HepG2 (cell line): ENCODE data around the gene GRB2. TPM values are rescaled to one million over a fixed set of nuclear protein-coding genes. Genes with fewer than 3 reads are reported as not detected.
A peak's percentile ranks its signal among the peaks of the same experiment; 100 is the strongest.

Source experiments
- ARHGAP35 ChIP-seq: sonication (generic); formaldehyde crosslinking; IDR thresholded peaks from 2 replicates; pipeline ENCODE4 v1.9.0; 2022; ENCODE audit warnings: mild to moderate bottlenecking, inconsistent platforms, moderate library complexity, missing genetic modification reagents, borderline replicate concordance
- CC2D1A ChIP-seq: sonication (generic); formaldehyde crosslinking; IDR thresholded peaks from 2 replicates; pipeline ENCODE4 v1.8.1; 2023; ENCODE audit warnings: mild to moderate bottlenecking, missing genetic modification reagents
- ETV5 ChIP-seq: IDR thresholded peaks from 2 replicates; pipeline ENCODE4 v1.6.1; 2018; ENCODE audit warnings: missing biosample characterization, missing genetic modification reagents, inconsistent platforms, borderline replicate concordance
- GABPB1 ChIP-seq: IDR thresholded peaks from 2 replicates; pipeline ENCODE4 v1.6.1; 2016; ENCODE audit warnings: mild to moderate bottlenecking, missing genetic modification reagents, moderate library complexity, missing compliant biosample characterization
- HDAC2 ChIP-seq: sonication (generic); formaldehyde crosslinking; IDR thresholded peaks from 2 replicates; pipeline ENCODE4 v1.4.0; 2020; ENCODE audit warnings: missing genetic modification reagents
- HOXD1 ChIP-seq: sonication (generic); formaldehyde crosslinking; IDR thresholded peaks from 2 replicates; pipeline ENCODE4 v1.5.0; 2020; ENCODE audit warnings: missing genetic modification reagents
- MAF1 ChIP-seq: sonication (generic); formaldehyde crosslinking; IDR thresholded peaks from 2 replicates; pipeline ENCODE4 v1.5.0; 2020; ENCODE audit warnings: missing genetic modification reagents, borderline replicate concordance
- NFE2 ChIP-seq: sonication (generic); formaldehyde crosslinking; IDR thresholded peaks from 2 replicates; pipeline ENCODE4 v1.4.0; 2020; ENCODE audit warnings: missing genetic modification reagents
- NFKB2 ChIP-seq: sonication (generic); formaldehyde crosslinking; IDR thresholded peaks from 2 replicates; pipeline ENCODE4 v1.4.0; 2020; ENCODE audit warnings: missing genetic modification reagents, borderline replicate concordance
- PAWR ChIP-seq: sonication (generic); formaldehyde crosslinking; IDR thresholded peaks from 2 replicates; pipeline ENCODE4 v1.4.0; 2020; ENCODE audit warnings: missing genetic modification reagents, mild to moderate bottlenecking, borderline replicate concordance
- POGZ ChIP-seq: sonication (generic); formaldehyde crosslinking; IDR thresholded peaks from 2 replicates; pipeline ENCODE4 v1.4.0; 2020; ENCODE audit warnings: mild to moderate bottlenecking, missing genetic modification reagents
- ZKSCAN1 ChIP-seq: fragments of 150-350 bp; IDR thresholded peaks from 2 replicates; pipeline ENCODE4 v1.6.1; 2014; ENCODE audit warnings: low read length
- ZNF557 ChIP-seq: sonication (generic); formaldehyde crosslinking; IDR thresholded peaks from 2 replicates; pipeline ENCODE4 v1.4.0; 2020; ENCODE audit warnings: missing genetic modification reagents
- polyA plus RNA-seq, 8 experiments: library from polyadenylated mRNA; depleted of rRNA in 3 of 8; stranded (reverse) in 7 of 8; unstranded in 1 of 8; fragments of >200 nt; fragmentation: Illumina TruSeq in 4 of 8; extraction: Trizol in 4 of 8; gene quantifications; 2 replicates each; pipeline versions ENCODE4 v1.2.1 to v1.2.3, GENCODE V29; 2011 to 2016; ENCODE audit warnings: low read depth in 4 of 8, missing spikeins in 1 of 8, mixed read lengths in 1 of 8; ENCODE audit not compliant: insufficient read depth in 1 of 8
- total RNA-seq, 5 experiments: library from RNA; depleted of rRNA; stranded (reverse); fragments of >200 nt; fragmentation: Illumina TruSeq; extraction: Trizol; gene quantifications; 2 replicates each; pipeline ENCODE4 v1.2.3, GENCODE V29; 2016; ENCODE audit warnings: low read depth in 1 of 5
- TF ChIP-seq, protein P1 (sequence below): sonication (generic); formaldehyde crosslinking; IDR thresholded peaks from 2 replicates; pipeline ENCODE4 v1.4.0; 2020; ENCODE audit warnings: missing genetic modification reagents, borderline replicate concordance
- TF ChIP-seq, protein P2 (sequence below): sonication (generic); formaldehyde crosslinking; IDR thresholded peaks from 2 replicates; pipeline ENCODE4 v1.5.1; 2020; ENCODE audit warnings: mild to moderate bottlenecking, missing genetic modification reagents, moderate library complexity
- TF ChIP-seq, protein P3 (sequence below): sonication (generic); formaldehyde crosslinking; IDR thresholded peaks from 2 replicates; pipeline ENCODE4 v1.5.0; 2020; ENCODE audit warnings: mild to moderate bottlenecking, missing genetic modification reagents
- TF ChIP-seq, protein P4 (sequence below): sonication (generic); formaldehyde crosslinking; IDR thresholded peaks from 2 replicates; pipeline ENCODE4 v1.4.0; 2020; ENCODE audit warnings: missing genetic modification reagents

The GRB2 gene
- total and polyA plus RNA-seq, 2 of the 13 experiments (the other 11 are each of a cell fraction or from before 2014, with no cell fraction given), result 84.6 to 92.3 TPM

DNA sequence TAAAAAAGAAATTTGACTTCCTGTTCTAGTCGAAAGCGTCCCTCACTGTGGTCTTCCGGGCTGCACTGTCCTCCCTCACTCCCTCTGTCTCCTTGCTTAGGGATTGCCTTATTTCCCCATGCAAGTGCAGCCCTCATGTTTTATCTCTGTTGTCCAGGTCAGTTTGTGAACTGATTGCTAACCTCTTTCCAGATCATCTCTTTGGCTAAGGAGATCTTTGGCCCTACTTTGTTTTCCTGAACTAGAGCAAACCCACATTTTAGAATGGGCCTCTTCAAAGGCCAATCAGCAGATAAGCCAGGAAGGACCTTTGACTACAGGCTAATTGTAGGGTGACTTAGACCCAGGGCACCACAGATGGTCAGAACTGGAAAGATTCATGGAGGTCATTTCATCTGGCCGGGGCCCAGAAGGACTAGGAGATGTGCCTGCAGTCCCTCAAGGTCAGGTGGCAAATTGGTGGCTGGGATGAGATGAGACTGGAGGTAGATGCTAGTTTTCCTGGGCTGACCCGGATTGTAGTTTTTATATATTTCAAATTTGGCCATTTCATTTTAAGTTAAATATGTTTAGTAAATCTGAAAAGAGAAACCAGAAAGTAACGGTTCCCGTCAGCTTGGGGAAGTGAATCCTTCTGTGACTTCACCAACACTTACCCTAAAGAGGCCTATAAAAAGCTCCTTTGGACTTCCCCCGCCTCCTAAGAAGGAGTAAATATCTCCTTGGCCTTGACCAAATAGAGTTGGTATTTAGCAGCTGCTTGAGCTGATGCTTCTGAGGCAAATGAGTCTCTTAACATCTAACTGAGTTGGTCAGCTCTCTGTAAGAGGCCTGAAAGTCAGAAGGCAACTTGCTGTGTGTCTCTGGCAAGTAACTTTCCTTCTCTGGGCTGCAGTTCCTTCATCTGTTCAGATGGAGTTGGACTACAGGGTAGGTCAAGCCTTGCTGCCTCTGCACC, 110.0 kb downstream of the GRB2 start (continued):
- no peak; the same call in 1 of the 2 replicates for TF ChIP-seq POGZ
- TF ChIP-seq, protein P1, sequence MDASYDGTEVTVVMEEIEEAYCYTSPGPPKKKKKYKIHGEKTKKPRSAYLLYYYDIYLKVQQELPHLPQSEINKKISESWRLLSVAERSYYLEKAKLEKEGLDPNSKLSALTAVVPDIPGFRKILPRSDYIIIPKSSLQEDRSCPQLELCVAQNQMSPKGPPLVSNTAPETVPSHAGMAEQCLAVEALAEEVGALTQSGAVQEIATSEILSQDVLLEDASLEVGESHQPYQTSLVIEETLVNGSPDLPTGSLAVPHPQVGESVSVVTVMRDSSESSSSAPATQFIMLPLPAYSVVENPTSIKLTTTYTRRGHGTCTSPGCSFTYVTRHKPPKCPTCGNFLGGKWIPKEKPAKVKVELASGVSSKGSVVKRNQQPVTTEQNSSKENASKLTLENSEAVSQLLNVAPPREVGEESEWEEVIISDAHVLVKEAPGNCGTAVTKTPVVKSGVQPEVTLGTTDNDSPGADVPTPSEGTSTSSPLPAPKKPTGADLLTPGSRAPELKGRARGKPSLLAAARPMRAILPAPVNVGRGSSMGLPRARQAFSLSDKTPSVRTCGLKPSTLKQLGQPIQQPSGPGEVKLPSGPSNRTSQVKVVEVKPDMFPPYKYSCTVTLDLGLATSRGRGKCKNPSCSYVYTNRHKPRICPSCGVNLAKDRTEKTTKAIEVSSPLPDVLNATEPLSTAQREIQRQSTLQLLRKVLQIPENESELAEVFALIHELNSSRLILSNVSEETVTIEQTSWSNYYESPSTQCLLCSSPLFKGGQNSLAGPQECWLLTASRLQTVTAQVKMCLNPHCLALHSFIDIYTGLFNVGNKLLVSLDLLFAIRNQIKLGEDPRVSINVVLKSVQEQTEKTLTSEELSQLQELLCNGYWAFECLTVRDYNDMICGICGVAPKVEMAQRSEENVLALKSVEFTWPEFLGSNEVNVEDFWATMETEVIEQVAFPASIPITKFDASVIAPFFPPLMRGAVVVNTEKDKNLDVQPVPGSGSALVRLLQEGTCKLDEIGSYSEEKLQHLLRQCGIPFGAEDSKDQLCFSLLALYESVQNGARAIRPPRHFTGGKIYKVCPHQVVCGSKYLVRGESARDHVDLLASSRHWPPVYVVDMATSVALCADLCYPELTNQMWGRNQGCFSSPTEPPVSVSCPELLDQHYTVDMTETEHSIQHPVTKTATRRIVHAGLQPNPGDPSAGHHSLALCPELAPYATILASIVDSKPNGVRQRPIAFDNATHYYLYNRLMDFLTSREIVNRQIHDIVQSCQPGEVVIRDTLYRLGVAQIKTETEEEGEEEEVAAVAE (CRISPR knock-in tag), result 0 out of 2 replicates have a peak, but pooled peaks have one; percentile 10
- peak; percentile 97 for TF ChIP-seq HDAC2
- 0 out of 2 replicates have a peak, but pooled peaks have one; percentile 83 for TF ChIP-seq HOXD1 (CRISPR knock-in tag)
- TF ChIP-seq ARHGAP35 (CRISPR knock-in tag), result no peak
- peak; percentile 77; the same call in 1 of the 2 replicates for TF ChIP-seq ZNF557 (CRISPR knock-in tag)
- TF ChIP-seq ETV5 (CRISPR knock-in tag), result peak; percentile 70; the same call in 1 of the 2 replicates
- TF ChIP-seq, protein P2, sequence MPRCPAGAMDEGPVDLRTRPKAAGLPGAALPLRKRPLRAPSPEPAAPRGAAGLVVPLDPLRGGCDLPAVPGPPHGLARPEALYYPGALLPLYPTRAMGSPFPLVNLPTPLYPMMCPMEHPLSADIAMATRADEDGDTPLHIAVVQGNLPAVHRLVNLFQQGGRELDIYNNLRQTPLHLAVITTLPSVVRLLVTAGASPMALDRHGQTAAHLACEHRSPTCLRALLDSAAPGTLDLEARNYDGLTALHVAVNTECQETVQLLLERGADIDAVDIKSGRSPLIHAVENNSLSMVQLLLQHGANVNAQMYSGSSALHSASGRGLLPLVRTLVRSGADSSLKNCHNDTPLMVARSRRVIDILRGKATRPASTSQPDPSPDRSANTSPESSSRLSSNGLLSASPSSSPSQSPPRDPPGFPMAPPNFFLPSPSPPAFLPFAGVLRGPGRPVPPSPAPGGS, result no peak; the same call in 1 of the 2 replicates
- TF ChIP-seq GABPB1, result peak; percentile 3; the same call in 1 of the 2 replicates
- TF ChIP-seq PAWR (CRISPR knock-in tag), result no peak
- no peak for TF ChIP-seq NFKB2 (CRISPR knock-in tag)
- TF ChIP-seq, protein P3, sequence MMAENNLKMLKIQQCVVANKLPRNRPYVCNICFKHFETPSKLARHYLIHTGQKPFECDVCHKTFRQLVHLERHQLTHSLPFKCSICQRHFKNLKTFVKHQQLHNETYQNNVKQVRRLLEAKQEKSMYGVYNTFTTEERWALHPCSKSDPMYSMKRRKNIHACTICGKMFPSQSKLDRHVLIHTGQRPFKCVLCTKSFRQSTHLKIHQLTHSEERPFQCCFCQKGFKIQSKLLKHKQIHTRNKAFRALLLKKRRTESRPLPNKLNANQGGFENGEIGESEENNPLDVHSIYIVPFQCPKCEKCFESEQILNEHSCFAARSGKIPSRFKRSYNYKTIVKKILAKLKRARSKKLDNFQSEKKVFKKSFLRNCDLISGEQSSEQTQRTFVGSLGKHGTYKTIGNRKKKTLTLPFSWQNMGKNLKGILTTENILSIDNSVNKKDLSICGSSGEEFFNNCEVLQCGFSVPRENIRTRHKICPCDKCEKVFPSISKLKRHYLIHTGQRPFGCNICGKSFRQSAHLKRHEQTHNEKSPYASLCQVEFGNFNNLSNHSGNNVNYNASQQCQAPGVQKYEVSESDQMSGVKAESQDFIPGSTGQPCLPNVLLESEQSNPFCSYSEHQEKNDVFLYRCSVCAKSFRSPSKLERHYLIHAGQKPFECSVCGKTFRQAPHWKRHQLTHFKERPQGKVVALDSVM (CRISPR knock-in tag), result no peak
- TF ChIP-seq, protein P4, sequence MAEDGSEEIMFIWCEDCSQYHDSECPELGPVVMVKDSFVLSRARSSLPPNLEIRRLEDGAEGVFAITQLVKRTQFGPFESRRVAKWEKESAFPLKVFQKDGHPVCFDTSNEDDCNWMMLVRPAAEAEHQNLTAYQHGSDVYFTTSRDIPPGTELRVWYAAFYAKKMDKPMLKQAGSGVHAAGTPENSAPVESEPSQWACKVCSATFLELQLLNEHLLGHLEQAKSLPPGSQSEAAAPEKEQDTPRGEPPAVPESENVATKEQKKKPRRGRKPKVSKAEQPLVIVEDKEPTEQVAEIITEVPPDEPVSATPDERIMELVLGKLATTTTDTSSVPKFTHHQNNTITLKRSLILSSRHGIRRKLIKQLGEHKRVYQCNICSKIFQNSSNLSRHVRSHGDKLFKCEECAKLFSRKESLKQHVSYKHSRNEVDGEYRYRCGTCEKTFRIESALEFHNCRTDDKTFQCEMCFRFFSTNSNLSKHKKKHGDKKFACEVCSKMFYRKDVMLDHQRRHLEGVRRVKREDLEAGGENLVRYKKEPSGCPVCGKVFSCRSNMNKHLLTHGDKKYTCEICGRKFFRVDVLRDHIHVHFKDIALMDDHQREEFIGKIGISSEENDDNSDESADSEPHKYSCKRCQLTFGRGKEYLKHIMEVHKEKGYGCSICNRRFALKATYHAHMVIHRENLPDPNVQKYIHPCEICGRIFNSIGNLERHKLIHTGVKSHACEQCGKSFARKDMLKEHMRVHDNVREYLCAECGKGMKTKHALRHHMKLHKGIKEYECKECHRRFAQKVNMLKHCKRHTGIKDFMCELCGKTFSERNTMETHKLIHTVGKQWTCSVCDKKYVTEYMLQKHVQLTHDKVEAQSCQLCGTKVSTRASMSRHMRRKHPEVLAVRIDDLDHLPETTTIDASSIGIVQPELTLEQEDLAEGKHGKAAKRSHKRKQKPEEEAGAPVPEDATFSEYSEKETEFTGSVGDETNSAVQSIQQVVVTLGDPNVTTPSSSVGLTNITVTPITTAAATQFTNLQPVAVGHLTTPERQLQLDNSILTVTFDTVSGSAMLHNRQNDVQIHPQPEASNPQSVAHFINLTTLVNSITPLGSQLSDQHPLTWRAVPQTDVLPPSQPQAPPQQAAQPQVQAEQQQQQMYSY, result peak; percentile 73
- no peak for TF ChIP-seq ZKSCAN1
- no peak for TF ChIP-seq MAF1
- TF ChIP-seq CC2D1A, result no peak
- no peak for TF ChIP-seq NFE2 (CRISPR knock-in tag)
